HepG2 (cell line): Measurements from ENCODE around the gene FGF21. TPM values are rescaled to one million over a fixed set of nuclear protein-coding genes. Genes with fewer than 3 reads are reported as not detected.

Experiments
- BRCA1 ChIP-seq: sonication (generic); formaldehyde crosslinking; IDR thresholded peaks from 2 replicates; pipeline ENCODE4 v1.4.0; 2020; ENCODE audit warnings: missing genetic modification reagents
- CBX5 ChIP-seq: sonication (generic); formaldehyde crosslinking; IDR thresholded peaks from 2 replicates; pipeline ENCODE4 v1.4.0; 2020; ENCODE audit warnings: missing genetic modification reagents, borderline replicate concordance
- GMEB2 ChIP-seq: IDR thresholded peaks from 2 replicates; pipeline ENCODE4 v1.6.1; 2016; ENCODE audit warnings: missing biosample characterization, missing genetic modification reagents, low read depth
- HNF4G ChIP-seq, 2 experiments: sonication (generic) in 1 of 2; formaldehyde crosslinking in 1 of 2; IDR thresholded peaks; 2 replicates each; pipeline versions ENCODE4 v1.4.0 to v1.6.1; 2011 to 2020; ENCODE audit warnings: borderline replicate concordance in 2 of 2, low read depth in 2 of 2, mild to moderate bottlenecking in 2 of 2, low read length in 1 of 2, missing genetic modification reagents in 1 of 2, moderate library complexity in 1 of 2
- HNRNPH1 ChIP-seq: fragments of 200-400 bp; formaldehyde crosslinking; optimal IDR thresholded peaks from 2 replicates; pipeline ENCODE3; 2017; ENCODE audit warnings: mild to moderate bottlenecking, low read depth, low read length
- NR3C1 ChIP-seq: sonication (generic); formaldehyde crosslinking; IDR thresholded peaks from 2 replicates; pipeline ENCODE4 v1.4.0; 2020; ENCODE audit warnings: missing genetic modification reagents
- PHF5A ChIP-seq: IDR thresholded peaks from one replicate; pipeline ENCODE4 v1.6.1; 2018; ENCODE audit warnings: low read depth, missing genetic modification reagents; ENCODE audit not compliant: unreplicated experiment
- POLR2AphosphoS5 ChIP-seq: IDR thresholded peaks from 2 replicates; pipeline ENCODE4 v1.6.1; 2012; ENCODE audit warnings: low read depth, low read length
- PRDM10 ChIP-seq: sonication (generic); formaldehyde crosslinking; IDR thresholded peaks from 2 replicates; pipeline ENCODE4 v1.4.0; 2020; ENCODE audit warnings: low read depth, missing genetic modification reagents
- SALL1 ChIP-seq: sonication (generic); formaldehyde crosslinking; IDR thresholded peaks from 2 replicates; pipeline ENCODE4 v1.8.0; 2022; ENCODE audit warnings: mild to moderate bottlenecking, missing genetic modification reagents
- SCMH1 ChIP-seq: sonication (generic); formaldehyde crosslinking; IDR thresholded peaks from 2 replicates; pipeline ENCODE4 v1.9.0; 2021; ENCODE audit warnings: missing genetic modification reagents, mild to moderate bottlenecking, borderline replicate concordance
- SNAI1 ChIP-seq: sonication (generic); formaldehyde crosslinking; IDR thresholded peaks from 2 replicates; pipeline ENCODE4 v1.5.0; 2020; ENCODE audit warnings: mild to moderate bottlenecking, missing genetic modification reagents, borderline replicate concordance
- TP53 ChIP-seq: sonication (generic); formaldehyde crosslinking; conservative IDR thresholded peaks from 2 replicates; pipeline ENCODE4 v1.4.0; 2020; ENCODE audit warnings: missing genetic modification reagents
- ZNF275 ChIP-seq: sonication (generic); formaldehyde crosslinking; IDR thresholded peaks from 2 replicates; pipeline ENCODE4 v1.8.0; 2022; ENCODE audit warnings: missing genetic modification reagents, mild to moderate bottlenecking, inconsistent platforms, borderline replicate concordance
- ZNF383 ChIP-seq: sonication (generic); formaldehyde crosslinking; IDR thresholded peaks from 2 replicates; pipeline ENCODE4 v1.4.0; 2020; ENCODE audit warnings: missing genetic modification reagents, mild to moderate bottlenecking, borderline replicate concordance
- ZNF567 ChIP-seq: sonication (generic); formaldehyde crosslinking; IDR thresholded peaks from 2 replicates; pipeline ENCODE4 v1.8.1; 2023; ENCODE audit warnings: mild to moderate bottlenecking, missing genetic modification reagents, borderline replicate concordance
- polyA plus RNA-seq, 8 experiments: library from polyadenylated mRNA; depleted of rRNA in 3 of 8; stranded (reverse) in 7 of 8; unstranded in 1 of 8; fragments of >200 nt; fragmentation: Illumina TruSeq in 4 of 8; extraction: Trizol in 4 of 8; gene quantifications; 2 replicates each; pipeline versions ENCODE4 v1.2.1 to v1.2.3, GENCODE V29; 2011 to 2016; ENCODE audit warnings: low read depth in 4 of 8, missing spikeins in 1 of 8, mixed read lengths in 1 of 8; ENCODE audit not compliant: insufficient read depth in 1 of 8
- total RNA-seq, 5 experiments: library from RNA; depleted of rRNA; stranded (reverse); fragments of >200 nt; fragmentation: Illumina TruSeq; extraction: Trizol; gene quantifications; 2 replicates each; pipeline ENCODE4 v1.2.3, GENCODE V29; 2016; ENCODE audit warnings: low read depth in 1 of 5
- TF ChIP-seq, protein P1 (sequence below): sonication (generic); formaldehyde crosslinking; IDR thresholded peaks from 2 replicates; pipeline ENCODE4 v1.5.1; 2020; ENCODE audit warnings: mild to moderate bottlenecking, missing genetic modification reagents

Gene FGF21
- total and polyA plus RNA-seq, 2 of the 13 experiments (the other 11 are each of a cell fraction or from before 2014, with no cell fraction given), result 0.17 TPM; not detected in 1

- TF ChIP-seq HNF4G (IDR thresholded peaks at IDR 0.05; ENCODE audit: borderline replicate concordance, low read depth, low read length), result peak; percentile 94
- peak; percentile 69; the same call in 1 of the 2 replicates for TF ChIP-seq HNF4G (CRISPR knock-in tag; IDR thresholded peaks at IDR 0.05; ENCODE audit: borderline replicate concordance, low read depth)
- TF ChIP-seq SCMH1, result no peak
- TF ChIP-seq SALL1 (CRISPR knock-in tag), result peak; percentile 60
- no peak; the same call in 1 of the 2 replicates for TF ChIP-seq CBX5 (CRISPR knock-in tag)
- TF ChIP-seq TP53, result no peak
- TF ChIP-seq, protein P1, sequence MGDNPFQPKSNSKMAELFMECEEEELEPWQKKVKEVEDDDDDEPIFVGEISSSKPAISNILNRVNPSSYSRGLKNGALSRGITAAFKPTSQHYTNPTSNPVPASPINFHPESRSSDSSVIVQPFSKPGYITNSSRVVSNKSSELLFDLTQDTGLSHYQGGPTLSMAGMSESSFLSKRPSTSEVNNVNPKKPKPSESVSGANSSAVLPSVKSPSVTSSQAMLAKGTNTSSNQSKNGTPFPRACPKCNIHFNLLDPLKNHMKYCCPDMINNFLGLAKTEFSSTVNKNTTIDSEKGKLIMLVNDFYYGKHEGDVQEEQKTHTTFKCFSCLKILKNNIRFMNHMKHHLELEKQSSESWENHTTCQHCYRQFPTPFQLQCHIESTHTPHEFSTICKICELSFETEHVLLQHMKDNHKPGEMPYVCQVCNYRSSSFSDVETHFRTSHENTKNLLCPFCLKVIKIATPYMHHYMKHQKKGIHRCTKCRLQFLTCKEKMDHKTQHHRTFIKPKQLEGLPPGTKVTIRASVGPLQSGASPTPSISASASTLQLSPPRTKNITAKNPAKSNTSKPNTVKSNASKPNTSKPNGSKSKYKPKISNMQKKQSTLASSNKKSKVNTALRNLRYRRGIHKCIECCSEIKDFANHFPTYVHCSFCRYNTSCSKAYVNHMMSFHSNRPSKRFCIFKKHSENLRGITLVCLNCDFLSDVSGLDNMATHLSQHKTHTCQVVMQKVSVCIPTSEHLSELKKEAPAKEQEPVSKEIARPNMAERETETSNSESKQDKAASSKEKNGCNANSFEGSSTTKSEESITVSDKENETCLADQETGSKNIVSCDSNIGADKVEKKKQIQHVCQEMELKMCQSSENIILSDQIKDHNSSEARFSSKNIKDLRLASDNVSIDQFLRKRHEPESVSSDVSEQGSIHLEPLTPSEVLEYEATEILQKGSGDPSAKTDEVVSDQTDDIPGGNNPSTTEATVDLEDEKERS (CRISPR knock-in tag), result no peak
- peak; percentile 10 for TF ChIP-seq PHF5A (CRISPR knock-in tag)
- 0 out of 2 replicates have a peak, but pooled peaks have one; percentile 54 for TF ChIP-seq ZNF275 (CRISPR knock-in tag)
- TF ChIP-seq SNAI1 (CRISPR knock-in tag), result no peak; the same call in 1 of the 2 replicates
- TF ChIP-seq GMEB2 (CRISPR knock-in tag), result no peak
- TF ChIP-seq ZNF567, result no peak; the same call in 1 of the 2 replicates
- TF ChIP-seq NR3C1 (CRISPR knock-in tag), result no peak
- 0 out of 2 replicates have a peak, but pooled peaks have one; percentile 55 for TF ChIP-seq BRCA1
- TF ChIP-seq POLR2AphosphoS5, result peak; percentile 98
- 0 out of 2 replicates have a peak, but pooled peaks have one; percentile 61 for TF ChIP-seq ZNF383 (CRISPR knock-in tag)
- TF ChIP-seq PRDM10 (CRISPR knock-in tag), result peak; percentile 51; the same call in 1 of the 2 replicates
- no peak for TF ChIP-seq HNRNPH1
Measured at GRCh38 chr19:48806818-48807589, 51.7 kb downstream of the FGF21 start (continued).
